DMS114 treated with DMSO at 0.1 percent for 48 hours (cell line): ENCODE measurements around the gene TPP1.

Experiments
- DNase-seq: peaks from one replicate; lab custom pipeline; 2025; ENCODE audit not compliant: unreplicated experiment; lab: John Stamatoyannopoulos, UW

The TPP1 gene

GRCh38 chr11:6596239-6596877 is 22.9 kb downstream of the TPP1 start:
- no peak for DNase-seq

GRCh38 chr11:6594142-6594768 is 25.0 kb downstream of the TPP1 start:
- DNase-seq: no peak

- DNase-seq: no peak
These were observed 31.2 kb downstream of the TPP1 start for GRCh38 chr11:6588018-6588417.

GRCh38 chr11:6587360-6587953 is 31.8 kb downstream of the TPP1 start:
- DNase-seq: no peak

GRCh38 chr11:6586434-6587359 is 32.5 kb downstream of the TPP1 start:
- DNase-seq: no peak

- DNase-seq: no peak
These were observed 34.7 kb downstream of the TPP1 start for GRCh38 chr11:6584528-6584927.

GRCh38 chr11:6583584-6583983 is 35.6 kb downstream of the TPP1 start:
- DNase-seq: no peak

- no peak for DNase-seq
These were observed 39.5 kb downstream of the TPP1 start for GRCh38 chr11:6579681-6580080.

GRCh38 chr11:6578134-6578533 is 41.1 kb downstream of the TPP1 start:
- no peak for DNase-seq

GRCh38 chr11:6576471-6577373 is 42.5 kb downstream of the TPP1 start:
- no peak for DNase-seq

GRCh38 chr11:6574816-6575715 is 44.2 kb downstream of the TPP1 start:
- no peak for DNase-seq

GRCh38 chr11:6572215-6572614 is 47.0 kb downstream of the TPP1 start:
- DNase-seq: no peak

- no peak for DNase-seq
These were observed 47.7 kb downstream of the TPP1 start for GRCh38 chr11:6571434-6572008.

GRCh38 chr11:6570691-6571427 is 48.4 kb downstream of the TPP1 start:
- no peak for DNase-seq

- DNase-seq: no peak
These were observed 49.5 kb downstream of the TPP1 start for GRCh38 chr11:6569706-6570105.

GRCh38 chr11:6568191-6568918 is 50.9 kb downstream of the TPP1 start:
- no peak for DNase-seq

GRCh38 chr11:6567371-6567745 is 51.9 kb downstream of the TPP1 start:
- DNase-seq: no peak
